AG09309 (cell line): ENCODE results near the gene WNT3.
A peak's percentile ranks its signal among the peaks of the same experiment; 100 is the strongest.

Experiments
- DNase-seq: peaks from one replicate; pipeline ENCODE4 v3.0.0-alpha.2; 2010; ENCODE audit warnings: low read depth
- H3K4me3 ChIP-seq: 2 replicates; pipeline ENCODE4 v1.5.1; 2011; ENCODE audit warnings: mild to moderate bottlenecking, low read depth, low read length, moderate library complexity; ENCODE audit not compliant: control insufficient read depth
- CTCF ChIP-seq: IDR thresholded peaks from 2 replicates; pipeline ENCODE4 v1.5.1; 2011; ENCODE audit warnings: mild to moderate bottlenecking, low read depth, low read length, inconsistent platforms; ENCODE audit not compliant: insufficient read depth, control insufficient read depth; ENCODE audit errors: missing control alignments

Gene WNT3

GRCh38 chr17:46814446-46814845 is 4.0 kb downstream of the WNT3 start:
- no peak overlapping the region for H3K4me3 ChIP-seq
- DNase-seq = no peak

GRCh38 chr17:46813920-46814319 is 4.6 kb downstream of the WNT3 start:
- TF ChIP-seq CTCF = no peak
- H3K4me3 ChIP-seq = no peak overlapping the region
- DNase-seq = no peak

More at GRCh38 chr17:46814446-46814845, 4.0 kb downstream of the WNT3 start:
- TF ChIP-seq CTCF = no peak

- no peak overlapping the region for H3K4me3 ChIP-seq
- DNase-seq = no peak
- no peak for TF ChIP-seq CTCF
These were observed 5.7 kb downstream of the WNT3 start for GRCh38 chr17:46812624-46813318.

GRCh38 chr17:46811978-46812583 is 6.4 kb downstream of the WNT3 start:
- DNase-seq = peak; percentile 37
- H3K4me3 ChIP-seq = no peak overlapping the region
- no peak for TF ChIP-seq CTCF

GRCh38 chr17:46810837-46811236 is 7.7 kb downstream of the WNT3 start:
- no peak for DNase-seq
- H3K4me3 ChIP-seq = no peak overlapping the region
- no peak for TF ChIP-seq CTCF

- TF ChIP-seq CTCF = no peak
- no peak for DNase-seq
- H3K4me3 ChIP-seq = no peak overlapping the region
These were observed 9.4 kb downstream of the WNT3 start for GRCh38 chr17:46809110-46809571.
